ENCODE measurements around the gene DYSF.

Gene DYSF

DNA sequence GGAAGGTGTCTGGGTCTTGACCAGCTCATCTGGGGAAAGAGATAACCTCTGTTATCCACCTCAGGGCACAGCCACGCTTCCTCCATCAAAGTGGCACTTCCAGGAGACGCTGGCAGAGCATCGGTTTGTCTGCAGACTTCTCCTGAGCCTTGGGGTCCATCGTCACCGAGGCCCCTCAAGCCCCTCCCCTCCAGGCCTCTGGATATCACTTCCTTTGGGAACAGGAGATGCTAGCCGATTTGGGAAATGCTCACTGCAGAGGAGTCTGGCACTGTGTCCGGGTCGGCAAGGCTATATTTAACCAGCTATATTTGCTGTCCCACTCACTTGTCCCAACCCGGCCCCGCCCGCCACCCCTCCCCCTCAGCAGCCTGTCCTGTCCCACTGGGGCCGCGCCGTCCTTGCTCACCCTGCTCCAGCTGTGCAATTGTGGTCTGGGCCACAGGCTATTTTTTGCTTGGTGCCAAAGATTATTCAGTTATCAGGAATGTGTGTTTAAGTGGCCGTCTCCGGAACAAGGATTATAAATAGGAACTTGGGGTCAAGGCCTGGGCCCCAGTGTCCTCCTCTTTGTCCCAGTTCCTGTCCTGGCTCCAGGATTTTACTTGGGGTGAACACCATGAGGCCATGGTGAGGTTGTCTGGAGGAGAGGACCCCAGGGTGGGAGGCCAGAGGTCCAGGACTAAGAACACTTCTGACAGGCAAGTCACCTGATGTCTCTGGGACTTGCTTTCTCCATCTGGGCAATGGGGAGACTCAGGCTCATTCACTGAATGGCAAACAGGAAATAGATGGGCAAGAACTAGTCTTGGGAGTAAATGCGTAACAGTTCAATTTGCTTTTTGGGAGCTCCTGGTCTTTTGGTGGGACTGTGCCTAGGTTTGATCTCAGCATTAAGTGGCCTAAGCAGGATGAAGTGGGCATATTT is 263.6 kb downstream of the DYSF start:
- no peak for DNase-seq

DNA sequence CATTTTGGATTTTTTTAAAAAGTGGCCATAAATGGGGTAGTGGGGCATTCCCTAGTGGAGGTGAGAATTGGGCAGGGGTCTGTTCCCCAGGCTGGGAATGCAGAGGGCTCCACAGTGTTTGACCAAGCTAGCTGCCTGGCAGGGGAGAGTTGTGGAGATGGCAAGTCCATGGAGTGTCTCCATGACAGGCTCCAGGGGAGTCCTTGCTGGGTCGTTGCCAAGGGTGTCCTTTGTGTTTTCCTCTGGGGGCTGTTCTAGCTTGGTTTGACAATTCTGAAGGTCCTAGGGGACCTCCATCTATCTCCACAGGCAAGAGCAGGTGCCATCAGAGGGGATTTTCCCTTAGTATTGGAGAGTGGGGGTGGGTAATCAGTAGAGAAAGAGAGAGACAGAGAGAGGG is 265.3 kb downstream of the DYSF start:
- DNase-seq = no peak

DNA sequence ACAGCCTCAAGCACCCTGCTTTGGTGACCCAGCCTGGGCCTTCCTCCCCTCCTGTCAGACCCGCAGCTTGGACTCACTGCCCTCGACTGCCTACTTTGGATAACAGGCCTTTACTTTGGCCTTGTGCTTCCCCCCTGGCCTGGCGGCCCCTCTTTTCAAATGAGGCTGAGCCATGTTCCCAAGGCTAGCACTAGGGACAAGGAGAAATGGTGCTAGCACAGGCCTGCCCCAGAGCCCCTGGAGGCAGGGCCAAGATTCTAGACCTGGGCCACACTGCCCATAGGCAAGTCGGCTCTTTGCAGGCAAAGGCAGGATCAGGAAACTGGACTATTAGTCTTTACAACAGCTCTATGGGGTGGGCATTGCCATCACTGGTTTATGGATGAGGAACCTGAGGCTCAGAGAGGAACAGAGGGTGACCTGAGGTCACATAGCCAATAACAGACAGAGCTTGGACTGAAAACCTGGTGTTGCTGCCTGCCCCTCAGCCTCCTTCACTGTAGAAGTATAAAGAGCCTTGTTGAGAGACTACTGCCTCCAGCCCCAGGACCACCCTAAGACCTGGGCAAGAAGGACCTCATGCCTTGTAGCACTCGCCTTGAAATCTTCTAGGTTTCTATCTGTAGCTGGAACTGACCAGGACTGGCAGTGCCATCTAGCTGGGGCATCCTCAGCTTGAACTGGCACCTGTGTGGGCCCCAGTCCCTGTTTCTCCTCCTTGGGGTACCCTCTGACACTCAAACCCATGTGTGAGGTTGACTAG is 266.3 kb downstream of the DYSF start:
- DNase-seq = no peak

- DNase-seq = no peak
Observed at GRCh38 chr2:71720283-71720560, 266.9 kb downstream of the DYSF start.

- no peak for DNase-seq
Observed at GRCh38 chr2:71720596-71721361, 267.4 kb downstream of the DYSF start.

- DNase-seq = no peak
Observed at GRCh38 chr2:71721362-71721665, 268.0 kb downstream of the DYSF start.

- DNase-seq = no peak
Observed at GRCh38 chr2:71721669-71722068, 268.3 kb downstream of the DYSF start.

DNA sequence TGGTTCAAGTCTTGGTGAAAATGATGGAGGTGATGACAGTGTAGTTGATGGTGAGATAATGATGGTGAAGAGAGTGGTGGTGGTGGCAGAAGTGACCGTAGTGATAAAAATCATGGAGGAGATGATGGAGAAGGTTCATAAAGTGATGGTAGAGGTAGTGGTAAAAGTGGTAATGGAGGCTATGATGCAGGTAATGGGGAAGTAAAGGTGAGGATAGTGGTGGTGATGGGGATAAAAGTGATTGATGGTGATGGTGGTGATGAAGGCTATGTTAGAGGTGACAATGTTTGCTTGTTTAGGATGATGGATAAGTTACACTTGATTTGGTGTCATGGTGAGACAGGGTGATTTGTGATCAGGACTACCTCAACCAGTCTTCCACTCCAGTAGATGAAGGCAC is 268.9 kb downstream of the DYSF start:
- no peak for DNase-seq

DNA sequence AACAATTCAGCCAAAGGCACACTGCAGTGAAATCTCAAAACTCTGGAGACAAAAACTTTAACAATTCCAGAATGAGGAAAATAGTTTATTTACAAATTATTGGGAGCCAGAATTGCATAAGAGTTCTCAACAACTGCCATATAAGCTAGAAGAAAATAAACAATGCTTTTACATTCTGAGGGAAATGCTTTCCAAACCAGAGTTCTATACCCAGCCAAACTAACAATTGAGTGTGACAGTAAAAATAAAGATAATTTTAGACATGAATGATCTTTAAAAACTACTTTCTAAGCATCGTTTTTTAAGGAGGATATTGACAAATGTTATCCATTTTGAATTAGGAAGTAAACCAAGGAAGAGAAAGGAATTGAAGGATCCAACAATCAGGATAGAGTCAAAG is 271.4 kb downstream of the DYSF start:
- DNase-seq = no peak

- no peak for DNase-seq
Observed at GRCh38 chr2:71725836-71726235, 272.5 kb downstream of the DYSF start.

DNA sequence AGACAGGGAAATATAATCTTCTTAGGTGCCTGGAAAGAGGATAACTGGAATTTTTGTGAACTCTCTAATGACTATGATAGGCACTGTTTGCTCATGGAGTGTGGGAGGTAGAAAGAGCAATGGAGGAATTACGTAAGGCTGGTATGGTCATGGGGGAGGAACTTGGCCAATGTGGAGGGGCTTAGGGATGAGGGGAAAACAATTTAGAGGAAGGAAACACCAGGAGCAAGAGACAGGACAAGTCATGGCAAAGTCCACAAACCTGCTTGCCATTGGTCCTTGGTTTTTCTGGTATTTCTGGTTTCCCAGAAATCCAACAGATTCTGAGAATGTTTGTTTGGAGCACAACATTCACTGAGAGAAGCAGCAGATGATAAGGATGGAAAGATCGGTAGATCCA is 274.2 kb downstream of the DYSF start:
- no peak for DNase-seq

DNA sequence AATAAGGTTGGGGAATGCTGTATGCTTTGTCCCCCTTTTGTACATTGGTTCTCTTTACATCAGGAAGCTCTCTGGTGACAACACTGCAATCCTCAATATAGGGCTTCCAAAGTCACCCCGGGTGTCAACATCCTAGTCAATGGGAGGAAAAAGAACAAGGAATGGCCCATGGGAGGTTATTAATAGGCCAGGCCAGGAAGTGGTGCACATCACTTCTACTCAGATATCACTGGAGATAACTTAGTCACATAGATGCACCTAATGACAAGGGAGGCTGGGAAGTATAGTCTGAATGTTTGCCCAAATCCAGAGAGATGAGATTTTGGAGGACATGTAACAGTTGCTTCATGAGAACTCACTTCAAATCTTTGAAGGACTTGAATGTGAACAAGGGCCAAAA is 274.7 kb downstream of the DYSF start:
- DNase-seq = no peak

DNA sequence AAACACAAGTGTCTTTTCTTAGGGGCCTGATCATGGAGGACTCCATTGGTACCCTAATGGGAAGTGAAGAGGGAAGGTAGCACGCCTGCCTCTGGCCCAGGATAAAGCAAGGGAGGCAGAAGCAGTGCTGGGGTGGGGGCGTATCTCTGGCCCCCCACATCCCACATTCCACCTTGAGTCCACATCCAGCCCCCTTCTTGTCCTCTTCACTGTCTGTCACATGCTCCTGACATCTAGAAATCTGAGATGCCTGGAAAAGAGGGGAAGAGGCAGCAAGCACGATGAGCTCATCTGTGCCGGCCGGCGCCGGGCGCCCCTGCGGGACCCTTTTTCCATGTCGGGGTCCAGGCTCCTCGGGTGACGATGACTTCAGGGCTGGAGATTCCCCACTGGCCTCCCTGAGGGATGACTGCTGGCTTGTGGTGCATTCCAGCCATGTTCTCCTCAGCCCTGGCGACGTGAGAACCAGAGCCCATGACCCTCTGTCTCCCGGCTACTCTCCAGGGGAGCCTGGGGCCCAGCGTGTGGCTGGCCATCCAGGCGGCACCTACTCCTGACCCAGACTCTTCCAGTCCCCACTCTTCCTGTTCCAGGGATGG is 277.5 kb downstream of the DYSF start:
- no peak for DNase-seq

DNA sequence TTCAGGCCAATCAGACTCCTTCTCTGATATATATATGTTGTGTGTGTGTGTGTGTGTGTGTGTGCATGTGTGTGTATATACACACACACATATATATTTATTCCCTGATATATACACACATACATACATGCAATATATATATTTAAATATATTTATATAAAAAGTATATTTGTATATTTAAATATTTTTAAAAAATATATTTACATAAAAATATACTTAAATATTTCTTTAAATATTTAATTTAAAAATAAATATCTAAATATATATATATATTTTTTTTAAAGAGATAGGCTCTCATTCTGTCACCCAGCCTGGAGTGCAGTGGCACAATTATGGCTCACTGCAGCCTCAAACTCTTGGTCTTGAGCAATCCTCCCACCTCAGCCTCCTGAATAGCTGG is 281.3 kb downstream of the DYSF start:
- no peak for DNase-seq

GRCh38 chr2:71735676-71736075 is 282.3 kb downstream of the DYSF start:
- peak; percentile 83 for DNase-seq

All from DMS79 (cell line).